ENCODE measurements around the gene ZNF678.

Gene ZNF678

DNA sequence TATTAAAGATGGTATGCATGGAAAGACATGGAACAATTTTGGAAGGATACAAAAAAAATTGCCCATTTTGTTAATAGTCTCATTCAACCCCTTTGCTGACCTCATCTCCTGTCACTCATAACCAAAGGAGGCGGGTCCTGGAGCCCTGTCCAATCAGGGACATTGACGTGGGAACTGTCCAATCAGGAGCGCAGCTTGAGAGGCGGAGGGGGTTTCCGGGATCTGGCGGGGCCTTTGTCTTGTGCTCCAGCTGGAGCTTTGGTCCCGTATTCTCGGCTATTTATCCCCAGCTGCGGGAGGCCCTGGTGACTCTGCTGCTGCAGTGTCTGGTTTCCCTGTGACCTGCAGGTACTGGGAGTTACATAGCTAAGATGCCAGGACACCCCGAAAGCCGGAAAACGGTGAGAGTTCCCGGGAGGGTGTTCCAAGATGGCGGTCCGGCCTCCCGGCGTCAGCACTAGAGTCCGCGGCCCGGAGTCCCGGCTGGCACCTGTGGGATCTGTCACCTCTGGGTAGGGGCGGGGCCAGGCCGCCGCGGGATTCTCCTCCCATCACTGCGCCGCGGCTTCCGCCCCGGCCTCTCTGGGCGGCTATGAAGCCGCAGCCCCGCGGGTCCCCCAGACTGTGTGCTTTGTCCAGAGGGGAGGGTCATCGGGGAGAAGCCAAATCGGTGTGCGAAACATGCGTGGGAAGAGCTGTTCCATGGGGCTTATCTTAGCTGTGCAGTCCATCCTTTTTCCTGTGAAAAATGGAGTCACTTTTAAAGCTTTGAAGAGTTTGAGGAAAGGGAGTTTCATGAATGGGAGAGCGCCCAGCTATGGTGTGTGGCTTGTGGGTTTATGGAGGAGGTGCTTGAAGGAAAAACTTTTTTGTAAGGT is at the start of gene ZNF678:
TSS of gene ZNF678 (plus strand) at position 233 of the 878 bp plus-strand sequence. CDS start 87,436 bp downstream, outside the sequence.
- peak; percentile 87 for DNase-seq
- H3K9me3 ChIP-seq (ENCODE audit: severe bottlenecking) = no peaks in the 10 kb centered on the region
- TF ChIP-seq, protein P1, sequence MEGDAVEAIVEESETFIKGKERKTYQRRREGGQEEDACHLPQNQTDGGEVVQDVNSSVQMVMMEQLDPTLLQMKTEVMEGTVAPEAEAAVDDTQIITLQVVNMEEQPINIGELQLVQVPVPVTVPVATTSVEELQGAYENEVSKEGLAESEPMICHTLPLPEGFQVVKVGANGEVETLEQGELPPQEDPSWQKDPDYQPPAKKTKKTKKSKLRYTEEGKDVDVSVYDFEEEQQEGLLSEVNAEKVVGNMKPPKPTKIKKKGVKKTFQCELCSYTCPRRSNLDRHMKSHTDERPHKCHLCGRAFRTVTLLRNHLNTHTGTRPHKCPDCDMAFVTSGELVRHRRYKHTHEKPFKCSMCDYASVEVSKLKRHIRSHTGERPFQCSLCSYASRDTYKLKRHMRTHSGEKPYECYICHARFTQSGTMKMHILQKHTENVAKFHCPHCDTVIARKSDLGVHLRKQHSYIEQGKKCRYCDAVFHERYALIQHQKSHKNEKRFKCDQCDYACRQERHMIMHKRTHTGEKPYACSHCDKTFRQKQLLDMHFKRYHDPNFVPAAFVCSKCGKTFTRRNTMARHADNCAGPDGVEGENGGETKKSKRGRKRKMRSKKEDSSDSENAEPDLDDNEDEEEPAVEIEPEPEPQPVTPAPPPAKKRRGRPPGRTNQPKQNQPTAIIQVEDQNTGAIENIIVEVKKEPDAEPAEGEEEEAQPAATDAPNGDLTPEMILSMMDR (IDR thresholded peaks at IDR 0.05; ENCODE audit: low read depth, low read length) = no peak
- peak within 1 kb of the TSS; percentile 67 for H3K4me3 ChIP-seq (ENCODE audit: low read depth, low read length)
- no peaks in the 10 kb centered on the region for H3K36me3 ChIP-seq
- H3K27me3 ChIP-seq (ENCODE audit: insufficient read depth, low read depth, severe bottlenecking) = no peaks in the 10 kb centered on the region
- peak within 1 kb of the TSS; percentile 96 for H3K27ac ChIP-seq

DNA sequence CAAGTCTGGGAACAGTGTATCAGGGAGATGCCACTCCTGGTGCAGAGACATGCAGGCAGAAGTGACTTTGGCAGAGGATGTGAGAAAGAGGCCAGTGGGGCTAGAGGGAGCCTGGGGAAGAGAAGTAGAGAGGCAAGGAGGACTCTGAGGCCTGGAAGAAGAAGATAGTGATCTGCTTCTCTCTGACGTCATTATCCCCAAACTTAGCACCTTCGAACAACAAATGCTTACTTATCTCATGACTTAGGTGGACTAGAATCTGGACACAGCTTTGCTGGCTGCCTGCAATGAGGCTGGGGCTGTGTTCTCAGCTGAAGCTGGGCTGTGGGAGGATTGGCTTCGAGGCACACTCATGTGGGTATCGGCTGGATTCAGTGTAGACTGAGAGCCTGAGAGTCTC is 44.5 kb upstream of the ZNF678 start:
- no peaks in the 10 kb centered on the region for H3K9me3 ChIP-seq (ENCODE audit: severe bottlenecking)
- H3K27me3 ChIP-seq (ENCODE audit: insufficient read depth, low read depth, severe bottlenecking) = no peaks in the 10 kb centered on the region
- TF ChIP-seq, protein P1 (IDR thresholded peaks at IDR 0.05; ENCODE audit: low read depth, low read length) = no peak
- DNase-seq = no peak
- H3K27ac ChIP-seq = no peak overlapping the region
- no peaks in the 10 kb centered on the region for H3K36me3 ChIP-seq
- H3K4me3 ChIP-seq (ENCODE audit: low read depth, low read length) = no peak overlapping the region

DNA sequence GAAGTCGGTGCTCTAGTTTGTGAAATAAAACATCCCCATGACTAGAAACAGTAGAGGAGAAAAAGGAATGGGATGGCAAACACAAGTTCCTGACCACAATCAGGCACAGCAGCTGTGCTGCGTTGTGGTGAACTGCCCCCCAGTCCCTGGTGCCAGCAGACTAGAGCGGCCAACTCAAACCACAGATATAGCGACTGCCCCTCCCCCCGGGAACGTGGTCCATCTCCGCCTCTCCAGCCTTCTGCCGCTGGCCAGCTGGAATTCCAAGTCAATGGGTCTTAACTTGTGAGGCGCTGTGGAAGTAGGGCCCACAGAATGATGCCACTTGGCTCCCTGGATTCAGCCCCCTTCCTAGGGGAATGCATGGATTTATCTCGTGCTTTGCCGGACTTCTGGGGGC is 41.6 kb upstream of the ZNF678 start:
- no peak overlapping the region for H3K4me3 ChIP-seq (ENCODE audit: low read depth, low read length)
- H3K9me3 ChIP-seq (ENCODE audit: severe bottlenecking) = no peaks in the 10 kb centered on the region
- DNase-seq = no peak
- no peaks in the 10 kb centered on the region for H3K36me3 ChIP-seq
- no peak overlapping the region for H3K27ac ChIP-seq
- no peaks in the 10 kb centered on the region for H3K27me3 ChIP-seq (ENCODE audit: insufficient read depth, low read depth, severe bottlenecking)
- TF ChIP-seq, protein P1 (IDR thresholded peaks at IDR 0.05; ENCODE audit: low read depth, low read length) = no peak

DNA sequence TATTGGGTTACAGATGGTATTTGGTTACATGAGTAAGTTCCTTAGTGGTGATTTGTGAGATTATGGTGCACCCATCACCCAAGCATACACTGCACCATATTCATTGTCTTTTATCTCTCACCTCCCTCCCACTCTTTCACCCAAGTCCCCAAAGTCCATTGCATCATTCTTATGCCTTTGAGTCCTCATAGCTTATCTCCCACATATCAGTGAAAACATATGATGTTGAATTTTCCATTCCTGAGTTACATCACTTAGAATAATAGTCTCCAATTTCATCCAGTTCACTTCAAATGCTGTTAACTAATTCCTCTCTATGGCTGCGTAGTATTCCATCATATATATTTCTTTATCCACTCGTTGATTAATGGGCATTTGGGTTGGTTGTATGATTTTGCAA is 36.8 kb upstream of the ZNF678 start:
- Histone ChIP-seq H3K4me3 (ENCODE audit: low read depth, low read length) (no peak overlapping the region), H3K27me3 (ENCODE audit: insufficient read depth, low read depth, severe bottlenecking) (no peaks in the 10 kb centered on the region), H3K36me3 (no peaks in the 10 kb centered on the region), H3K27ac (no peak overlapping the region), H3K9me3 (ENCODE audit: severe bottlenecking) (no peaks in the 10 kb centered on the region)
- DNase-seq = no peak
- TF ChIP-seq, protein P1 (IDR thresholded peaks at IDR 0.05; ENCODE audit: low read depth, low read length) = no peak

DNA sequence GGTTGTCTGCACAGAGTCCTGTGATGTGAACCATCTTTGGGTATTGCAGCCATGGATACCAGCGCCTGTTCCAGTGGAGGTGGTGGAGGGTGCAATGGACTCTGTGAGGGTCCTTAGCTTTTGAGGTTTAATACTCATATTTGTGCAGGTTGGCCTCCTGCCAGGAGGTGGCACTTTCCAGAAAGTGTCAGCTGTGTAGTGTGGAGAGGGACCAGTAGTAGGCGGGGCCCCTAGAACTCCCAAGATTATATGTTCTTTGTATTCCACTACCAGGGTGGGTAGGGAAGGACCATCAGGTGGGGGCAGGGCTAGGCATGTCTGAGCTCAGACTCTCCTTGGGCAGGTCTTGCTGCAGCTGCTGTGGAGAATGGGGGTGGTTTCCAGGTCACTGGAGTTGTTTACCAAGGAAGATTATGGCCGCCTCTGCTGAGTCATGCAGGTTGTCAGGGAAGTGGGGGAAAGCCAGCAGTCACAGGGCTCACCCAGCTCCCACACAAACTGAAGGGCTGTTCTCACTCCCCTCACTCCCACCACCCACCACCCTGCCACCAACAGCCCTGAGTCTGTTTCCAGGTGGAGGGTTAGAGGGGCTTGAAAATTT is 31.2 kb upstream of the ZNF678 start:
- DNase-seq = no peak
- Histone ChIP-seq H3K4me3 (ENCODE audit: low read depth, low read length) (no peak overlapping the region), H3K9me3 (ENCODE audit: severe bottlenecking) (no peaks in the 10 kb centered on the region), H3K27me3 (ENCODE audit: insufficient read depth, low read depth, severe bottlenecking) (no peaks in the 10 kb centered on the region), H3K27ac (no peak overlapping the region), H3K36me3 (no peaks in the 10 kb centered on the region)
- TF ChIP-seq, protein P1 (IDR thresholded peaks at IDR 0.05; ENCODE audit: low read depth, low read length) = no peak

All from WERI-Rb-1 (cell line).